GM20431 (cell line): Measurements from ENCODE around the gene PLCB2.

Source experiments
- in situ Hi-C: fragments of 300-500 bp; cut with MseI, MboI; formaldehyde crosslinking; loops from one replicate; pipeline ENCODE4 v1.15.0; 2020; ENCODE audit warnings: low sequenced_read_pairs; ENCODE audit not compliant: unreplicated experiment

Gene PLCB2

DNA sequence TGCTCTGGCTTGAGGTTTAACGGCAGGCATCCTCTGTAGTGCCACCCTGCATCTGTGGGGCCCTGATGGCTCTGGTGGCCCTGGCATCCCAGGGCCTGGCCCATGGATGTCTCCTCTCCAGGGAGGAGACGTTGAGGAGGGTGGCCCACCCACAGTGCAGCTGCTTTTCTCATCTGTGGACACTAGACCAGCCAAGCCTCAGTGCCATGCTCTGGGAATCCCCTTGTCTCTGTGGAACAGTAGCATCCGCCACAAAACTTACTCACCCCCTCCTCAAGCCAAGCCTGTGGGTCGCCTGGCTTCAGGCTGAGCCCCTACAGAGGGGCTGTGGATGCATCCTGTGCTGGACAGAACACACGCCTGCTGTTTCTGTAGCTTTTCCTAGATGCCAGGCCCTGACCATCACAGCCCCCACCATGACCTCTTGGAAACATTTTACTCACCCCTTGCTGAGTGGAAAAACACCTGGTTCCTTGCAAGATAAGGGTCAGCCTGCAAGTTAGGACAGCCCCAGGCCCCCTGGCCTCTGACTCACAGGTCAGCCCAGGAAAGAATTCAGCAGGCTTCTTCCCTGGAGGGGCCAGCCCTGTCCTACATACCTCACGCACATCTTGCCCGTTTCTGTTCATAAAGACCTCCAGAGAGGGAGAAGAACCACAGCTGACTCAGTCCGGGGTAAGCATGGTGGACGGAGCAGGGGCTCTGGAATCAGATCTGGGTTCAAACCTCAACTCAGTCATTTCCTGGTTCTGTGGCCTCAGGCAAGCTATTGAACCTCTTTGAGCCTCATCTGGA, 49.9 kb downstream of the PLCB2 start:
- in situ Hi-C loops: loop anchor here (25.0 kb wide), 1 partner anchor 221 kb away; the partner anchor contains the start of gene SRP14

DNA sequence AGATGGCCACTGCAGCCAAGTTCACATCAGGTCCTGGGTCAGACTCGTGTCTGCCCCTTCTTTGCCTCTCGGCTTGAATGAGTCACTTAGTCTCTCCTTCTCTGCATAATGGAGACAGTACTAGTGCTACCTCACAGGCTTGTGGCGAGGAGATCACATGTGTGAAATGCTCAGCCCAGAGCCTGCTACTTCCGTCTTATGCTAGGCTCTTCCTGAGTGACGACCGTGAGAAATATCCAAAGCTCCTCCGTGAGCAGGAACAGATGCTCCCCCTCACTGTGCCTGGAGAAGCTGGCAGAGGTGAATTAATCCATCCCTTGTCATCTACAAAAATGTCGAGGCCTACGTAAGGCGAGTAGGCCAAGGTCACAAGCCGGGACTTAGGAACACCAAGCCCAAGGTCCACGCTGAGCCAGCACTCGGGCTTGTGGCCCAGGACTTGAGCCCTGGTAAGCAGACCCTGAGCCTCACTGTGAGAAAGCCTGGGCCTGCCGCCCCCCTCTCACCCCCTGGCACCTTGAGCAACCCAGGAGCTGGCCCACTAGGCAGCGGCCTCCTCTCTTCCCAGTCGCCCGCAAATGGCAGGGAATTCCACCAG, 51.0 kb downstream of the PLCB2 start:
- in situ Hi-C loops: loop anchor here (25.0 kb wide), 1 partner anchor 219 kb away; the partner anchor contains the start of gene SRP14

DNA sequence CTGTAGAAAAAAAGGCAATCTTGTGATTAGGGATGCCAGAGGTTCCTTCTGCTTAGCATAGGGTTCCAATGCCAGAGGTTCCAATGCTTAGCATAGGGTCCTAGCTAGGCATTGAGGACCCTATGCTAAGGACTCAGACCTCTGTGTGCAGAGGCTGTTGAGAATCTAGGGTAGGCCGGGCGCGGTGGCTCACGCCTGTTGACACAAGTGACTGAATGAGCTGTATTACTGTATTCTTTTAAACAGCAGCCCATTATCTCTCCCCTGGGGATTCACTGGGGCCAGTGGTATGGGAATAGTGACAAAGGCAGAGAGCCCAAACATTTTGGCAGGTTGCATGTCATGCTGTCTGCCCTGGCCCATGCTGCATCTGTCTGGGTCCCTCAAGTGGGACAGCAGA, 52.7 kb downstream of the PLCB2 start:
- in situ Hi-C loops: loop anchor here (25.0 kb wide), 1 partner anchor 218 kb away; the partner anchor contains the start of gene SRP14

DNA sequence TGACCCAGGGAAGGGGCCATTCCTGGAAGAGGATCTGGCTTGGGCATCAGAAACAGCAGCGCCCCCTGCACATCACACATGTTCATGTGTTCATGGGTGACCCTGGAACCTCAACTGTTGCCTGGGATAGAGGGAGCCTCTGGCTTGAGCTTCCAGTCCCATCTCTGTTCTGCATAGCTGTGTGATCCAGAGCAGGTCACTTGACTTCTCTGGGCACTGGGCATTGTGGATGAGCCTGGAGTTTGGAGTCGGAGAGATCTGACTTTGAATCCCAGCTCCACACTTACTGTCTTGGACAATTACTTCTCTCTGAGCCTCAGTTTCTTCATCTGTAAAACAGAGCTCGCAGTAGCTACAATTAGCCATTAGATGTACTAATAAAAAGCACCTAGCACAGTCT, 53.3 kb downstream of the PLCB2 start:
- in situ Hi-C loops: loop anchor here (25.0 kb wide), 1 partner anchor 217 kb away; the partner anchor contains the start of gene SRP14

DNA sequence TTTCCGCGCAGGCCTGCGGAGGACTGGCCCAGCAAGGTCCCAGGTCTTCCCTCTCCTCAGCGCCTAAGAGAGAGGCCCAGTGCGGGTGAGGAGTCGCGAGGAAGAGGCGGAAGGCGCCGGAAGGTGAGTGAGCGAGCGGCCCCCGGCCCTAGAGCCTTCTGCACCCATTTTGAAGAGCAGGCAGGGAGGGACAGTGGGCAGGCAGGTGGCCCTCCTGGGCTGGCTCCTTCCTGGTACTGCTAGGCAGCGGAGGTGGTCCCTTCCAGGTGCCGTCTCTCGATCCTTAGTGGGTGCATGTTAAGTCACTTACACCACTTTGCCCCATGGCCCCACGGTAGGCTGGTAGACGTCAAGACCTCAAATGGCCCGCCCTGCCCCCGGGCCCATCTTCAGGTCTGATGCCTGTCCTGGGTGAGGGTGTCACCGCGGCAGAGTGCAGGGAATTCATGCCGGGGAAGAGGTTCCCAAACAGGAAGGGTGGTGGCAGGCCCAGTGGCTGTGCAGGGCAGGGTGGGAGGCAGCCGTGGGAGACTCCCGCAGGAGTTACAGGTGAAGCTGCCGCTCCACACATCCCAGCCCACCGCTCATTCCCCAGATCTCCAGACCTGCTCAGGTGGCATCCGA, 54.5 kb downstream of the PLCB2 start:
- in situ Hi-C loops: loop anchor here (25.0 kb wide), 1 partner anchor 216 kb away; the partner anchor contains the start of gene SRP14

DNA sequence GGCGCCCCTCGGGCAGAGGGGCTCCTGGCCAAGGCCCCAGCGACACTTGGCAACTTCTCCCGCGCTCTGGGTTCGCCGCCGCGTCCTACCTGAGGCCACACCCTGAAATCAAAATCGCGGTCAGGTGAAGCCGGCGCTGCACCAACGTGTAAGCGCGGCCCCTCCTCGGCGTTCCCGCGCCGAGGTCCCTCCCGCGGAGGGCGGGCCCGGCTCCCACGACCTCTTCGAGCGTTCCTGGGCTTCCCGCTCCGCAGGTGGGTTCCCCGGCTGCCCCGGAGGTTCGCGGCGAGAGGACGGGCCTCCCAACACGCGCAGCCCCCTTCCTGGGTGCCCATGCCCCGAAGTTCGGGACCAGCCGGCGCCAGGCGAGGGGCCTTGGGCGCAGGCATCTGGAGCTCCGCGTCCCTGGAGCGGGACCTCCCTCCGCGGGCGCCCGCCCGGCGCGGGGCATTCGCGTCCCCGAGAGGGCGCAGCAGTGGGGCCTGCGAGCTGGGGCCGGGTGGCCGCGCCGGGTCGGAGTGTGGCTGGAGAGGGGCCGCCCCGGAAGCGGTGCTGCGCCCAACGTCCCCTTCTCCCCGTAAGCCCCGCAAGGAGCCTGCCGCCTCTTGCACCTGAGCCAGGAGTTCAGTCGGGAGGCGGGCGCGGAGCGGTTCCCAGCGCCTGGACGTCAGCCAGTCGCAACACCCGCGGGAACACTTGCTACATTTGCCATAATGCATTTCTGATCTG, 55.1 kb downstream of the PLCB2 start:
- in situ Hi-C loops: loop anchor here (25.0 kb wide), 1 partner anchor 215 kb away; the partner anchor contains the start of gene SRP14

DNA sequence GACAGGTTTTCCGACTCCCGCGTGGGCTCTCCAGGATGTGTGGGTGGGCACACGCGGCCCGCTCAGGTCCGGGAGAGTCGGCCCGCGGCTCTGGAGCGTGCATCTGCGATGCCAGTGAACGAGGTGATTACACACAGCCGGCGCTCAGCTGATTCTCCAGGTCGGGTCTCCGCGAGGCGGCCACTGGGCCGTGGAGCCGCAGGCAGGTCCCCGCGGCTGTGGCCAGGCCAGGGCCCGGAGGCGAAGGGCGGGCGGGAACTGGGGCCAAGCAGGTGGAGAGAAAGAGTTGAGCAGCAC, 55.6 kb downstream of the PLCB2 start:
- in situ Hi-C loops: loop anchor here (25.0 kb wide), 1 partner anchor 215 kb away; the partner anchor contains the start of gene SRP14

DNA sequence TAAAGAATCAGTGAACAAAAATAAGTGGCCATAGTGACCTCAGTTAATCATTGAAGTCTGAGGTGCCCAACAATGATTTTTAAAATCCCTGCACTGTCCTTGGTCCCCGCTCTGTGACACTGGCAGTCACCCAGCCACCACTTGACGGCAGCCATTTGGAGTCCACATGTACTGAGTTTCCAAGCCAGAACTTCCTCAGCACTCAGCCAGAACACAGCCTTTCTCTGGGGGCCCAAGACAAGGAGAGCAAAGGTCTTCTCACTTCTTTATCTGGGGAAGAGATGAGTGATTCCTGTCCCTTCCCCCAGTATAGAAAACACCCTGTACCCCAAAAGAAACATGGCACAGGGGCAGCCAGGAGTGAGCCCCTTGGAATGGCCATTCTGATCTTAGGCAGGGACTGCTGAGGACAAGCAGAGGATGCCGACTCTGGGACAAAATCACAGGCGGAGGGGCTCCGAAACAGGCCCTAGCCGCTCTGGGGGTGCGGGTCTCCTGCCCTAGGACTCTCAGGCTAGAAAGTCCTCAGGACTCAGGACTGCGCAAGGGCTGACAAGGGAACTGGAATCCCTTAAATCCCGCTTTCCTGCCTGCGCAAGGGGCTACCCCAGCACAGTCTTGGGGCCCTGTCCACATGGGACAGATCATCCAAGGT, 56.1 kb downstream of the PLCB2 start:
- in situ Hi-C loops: loop anchor here (25.0 kb wide), 1 partner anchor 214 kb away; the partner anchor contains the start of gene SRP14

DNA sequence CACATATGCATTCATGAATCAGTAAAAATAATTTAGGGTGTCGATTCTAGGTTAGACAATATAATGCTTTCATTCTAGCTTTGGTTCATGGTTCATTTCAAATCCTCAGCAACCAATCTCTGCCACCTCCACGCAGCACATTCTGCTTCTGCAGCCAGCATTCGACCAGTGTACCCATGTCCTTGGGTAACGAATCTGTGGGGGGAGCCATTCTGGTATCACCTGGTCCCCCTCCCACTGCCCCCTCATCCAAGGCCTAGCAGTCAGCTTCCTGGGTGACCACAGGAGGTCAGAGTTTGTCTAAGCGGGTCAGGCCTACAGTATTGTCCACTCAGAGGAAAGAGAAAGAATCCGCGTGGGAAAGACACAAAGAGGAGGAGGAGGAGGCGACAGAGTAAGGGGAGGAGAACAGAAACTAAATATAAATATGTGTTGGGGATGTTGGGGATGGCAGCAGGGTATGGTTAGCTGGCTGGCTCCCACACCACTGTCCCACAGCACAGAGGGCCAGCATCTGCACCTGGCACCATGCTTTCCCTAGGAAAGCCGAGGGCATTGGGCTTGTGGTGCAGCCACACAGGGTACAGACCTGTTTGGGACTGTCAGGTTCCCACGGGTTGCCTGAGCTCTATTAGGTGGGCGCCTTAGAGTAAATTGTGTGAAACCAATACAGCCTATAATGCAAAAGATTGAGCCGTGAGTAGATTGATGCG, 56.8 kb downstream of the PLCB2 start:
- in situ Hi-C loops: loop anchor here (25.0 kb wide), 1 partner anchor 214 kb away; the partner anchor contains the start of gene SRP14

DNA sequence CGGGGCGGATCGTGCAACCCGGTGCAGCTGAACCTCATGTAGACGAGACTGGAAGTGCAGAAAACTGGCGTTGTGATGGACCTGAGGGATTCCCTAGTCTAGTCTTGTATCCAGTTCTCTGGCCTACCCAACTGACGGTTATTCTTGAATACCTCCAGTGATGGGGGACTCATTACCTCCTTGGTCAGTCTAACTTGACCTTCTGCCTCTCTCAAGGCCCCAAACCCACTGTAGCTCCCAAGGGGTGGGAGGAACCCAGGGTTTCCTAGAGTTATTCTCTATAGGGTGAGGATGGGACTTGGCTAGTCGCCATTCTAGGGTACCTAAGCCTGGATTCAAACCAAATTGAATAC, 57.5 kb downstream of the PLCB2 start:
- in situ Hi-C loops: loop anchor here (25.0 kb wide), 1 partner anchor 213 kb away; the partner anchor contains the start of gene SRP14

DNA sequence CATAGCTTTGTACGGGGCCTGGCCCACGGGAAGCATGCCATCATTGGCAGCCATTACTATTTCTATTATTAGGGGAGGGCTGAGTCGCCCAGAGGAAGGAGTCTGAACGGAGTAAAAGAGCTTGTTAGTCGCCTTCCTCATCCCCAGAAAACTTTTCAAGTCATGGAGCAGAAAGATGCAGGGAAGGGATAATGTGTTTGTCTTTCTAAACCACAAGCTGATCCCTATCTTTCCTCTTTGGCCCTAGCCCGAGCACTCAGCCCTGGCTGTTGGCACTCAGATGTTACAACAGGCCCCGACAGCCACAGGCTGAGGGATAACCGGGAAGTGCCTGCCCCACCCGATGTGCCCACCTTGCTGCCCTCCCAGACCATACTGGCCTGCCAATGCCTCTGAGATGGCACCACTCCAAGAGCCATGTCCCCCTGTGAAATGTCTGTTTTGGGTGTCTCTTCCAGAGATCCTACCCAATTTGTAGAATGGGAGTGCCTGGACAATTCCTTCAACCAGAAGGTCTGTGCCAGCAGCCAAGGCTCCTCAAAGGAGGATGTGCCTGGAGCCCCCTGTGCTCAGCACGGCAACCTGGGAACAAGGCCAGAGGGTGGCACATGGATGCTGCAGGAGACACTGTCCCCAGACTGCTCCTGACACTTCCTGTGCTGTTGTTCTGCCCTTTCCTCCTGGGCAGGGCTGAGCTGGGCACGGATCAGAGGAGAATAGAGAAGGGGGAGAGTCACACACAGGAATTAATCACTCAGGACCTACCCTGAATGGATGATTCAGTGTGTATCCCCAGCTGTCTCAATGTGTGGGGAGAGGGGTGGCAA, 58.0 kb downstream of the PLCB2 start:
- in situ Hi-C loops: loop anchor here (25.0 kb wide), 1 partner anchor 212 kb away; the partner anchor contains the start of gene SRP14

DNA sequence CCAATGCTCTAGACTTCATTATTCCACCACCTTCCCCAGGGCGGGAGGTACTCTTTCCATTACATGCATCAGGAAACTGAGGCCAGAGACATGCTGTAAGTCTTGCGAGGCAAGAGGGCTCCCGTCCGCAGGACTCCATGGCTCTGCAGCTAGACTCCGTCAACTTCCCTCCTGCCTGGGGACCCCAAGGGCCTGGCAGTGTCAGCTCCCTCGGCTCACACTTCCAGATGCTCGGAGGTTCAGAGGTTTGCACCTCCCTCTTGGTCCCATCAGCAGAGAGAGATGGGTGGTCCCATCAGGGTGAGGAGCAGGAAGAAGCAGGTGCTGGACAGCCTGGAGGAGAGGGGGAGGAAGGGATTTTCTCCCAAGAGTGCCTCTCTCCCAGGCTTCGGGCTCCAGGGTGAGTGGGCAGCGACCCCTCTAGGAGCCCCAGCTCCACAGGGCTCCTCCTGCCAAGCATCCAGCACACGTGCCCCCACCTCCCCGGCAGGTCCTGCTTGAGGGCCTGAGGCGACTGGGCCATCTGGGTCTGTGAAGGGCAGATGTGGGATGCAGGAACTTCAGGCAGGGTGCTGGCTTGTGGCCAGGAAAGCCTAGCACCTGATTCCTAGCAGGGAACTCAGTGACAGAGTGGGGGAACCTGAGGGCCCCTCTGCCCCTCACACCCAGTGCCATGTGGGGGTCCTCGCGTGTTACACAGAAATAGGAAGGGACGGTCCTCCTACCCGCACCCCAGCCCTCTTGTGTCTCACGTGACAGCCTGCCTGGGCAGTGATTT, 59.5 kb downstream of the PLCB2 start:
- in situ Hi-C loops: no loop called here

DNA sequence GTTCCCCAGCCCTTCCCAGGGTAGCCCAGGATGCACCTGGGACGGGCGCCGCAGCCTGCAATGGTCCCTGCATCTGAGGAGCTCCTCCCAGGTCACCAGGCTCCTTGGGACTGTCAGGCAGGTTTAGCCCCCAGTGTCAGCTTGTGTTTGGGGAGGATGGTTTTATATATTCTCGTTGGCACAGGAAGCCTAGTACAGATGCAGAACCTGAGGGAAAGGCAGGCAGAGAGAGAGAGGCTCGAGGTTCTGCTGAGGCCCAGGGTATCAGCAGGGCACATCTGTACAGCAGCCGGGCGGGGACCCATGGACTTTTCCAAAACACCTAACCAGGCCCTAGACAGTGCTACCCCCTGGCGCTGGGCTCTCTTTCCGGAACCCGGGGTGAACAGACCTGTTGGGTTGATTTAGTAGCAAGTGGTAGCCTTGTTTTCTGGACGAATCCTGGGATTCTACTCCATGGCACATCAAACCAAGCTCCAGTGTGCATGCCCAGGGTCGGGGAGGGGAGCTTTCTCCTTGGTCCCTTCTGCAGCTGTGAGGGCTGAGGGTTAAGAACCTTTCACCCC, 60.2 kb downstream of the PLCB2 start:
- in situ Hi-C loops: no loop called here

DNA sequence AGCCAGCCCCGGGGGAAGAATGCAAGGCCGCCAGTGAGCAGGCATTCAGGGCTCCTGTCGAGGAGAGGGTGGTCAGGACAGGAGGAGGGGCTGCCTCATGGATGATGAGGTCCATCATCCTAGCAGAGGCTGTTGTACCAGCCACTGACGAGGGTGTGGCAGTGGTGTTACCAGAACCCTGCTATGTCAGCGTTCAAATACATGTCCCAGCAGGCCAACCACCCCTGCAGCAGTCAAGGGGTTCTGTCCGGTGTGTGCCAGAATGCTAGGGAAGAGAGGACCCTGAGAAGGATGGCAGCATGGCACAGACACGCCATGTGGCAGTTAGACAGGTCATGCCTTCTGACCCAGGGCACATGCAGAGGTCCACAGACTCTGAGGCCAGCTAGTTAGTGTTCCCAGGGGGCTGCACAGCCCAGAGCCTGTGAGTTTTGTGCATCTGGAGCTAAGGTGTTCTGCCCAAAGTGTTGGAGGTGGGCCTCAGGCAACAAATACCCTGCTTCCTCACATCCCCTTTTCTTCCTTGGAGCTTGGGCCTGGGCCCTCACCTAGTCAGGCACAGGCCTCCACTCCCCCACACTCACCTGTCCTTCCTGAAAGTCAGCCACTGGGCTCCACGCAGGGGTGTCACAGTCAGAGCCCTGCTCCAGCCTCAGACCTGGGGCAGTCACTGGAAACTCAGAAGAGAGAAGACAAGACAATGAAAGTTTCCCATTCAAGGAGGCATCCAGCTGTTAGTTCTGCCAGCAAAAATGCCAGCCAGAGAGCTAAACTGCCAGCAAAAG, 61.0 kb downstream of the PLCB2 start:
- in situ Hi-C loops: no loop called here

DNA sequence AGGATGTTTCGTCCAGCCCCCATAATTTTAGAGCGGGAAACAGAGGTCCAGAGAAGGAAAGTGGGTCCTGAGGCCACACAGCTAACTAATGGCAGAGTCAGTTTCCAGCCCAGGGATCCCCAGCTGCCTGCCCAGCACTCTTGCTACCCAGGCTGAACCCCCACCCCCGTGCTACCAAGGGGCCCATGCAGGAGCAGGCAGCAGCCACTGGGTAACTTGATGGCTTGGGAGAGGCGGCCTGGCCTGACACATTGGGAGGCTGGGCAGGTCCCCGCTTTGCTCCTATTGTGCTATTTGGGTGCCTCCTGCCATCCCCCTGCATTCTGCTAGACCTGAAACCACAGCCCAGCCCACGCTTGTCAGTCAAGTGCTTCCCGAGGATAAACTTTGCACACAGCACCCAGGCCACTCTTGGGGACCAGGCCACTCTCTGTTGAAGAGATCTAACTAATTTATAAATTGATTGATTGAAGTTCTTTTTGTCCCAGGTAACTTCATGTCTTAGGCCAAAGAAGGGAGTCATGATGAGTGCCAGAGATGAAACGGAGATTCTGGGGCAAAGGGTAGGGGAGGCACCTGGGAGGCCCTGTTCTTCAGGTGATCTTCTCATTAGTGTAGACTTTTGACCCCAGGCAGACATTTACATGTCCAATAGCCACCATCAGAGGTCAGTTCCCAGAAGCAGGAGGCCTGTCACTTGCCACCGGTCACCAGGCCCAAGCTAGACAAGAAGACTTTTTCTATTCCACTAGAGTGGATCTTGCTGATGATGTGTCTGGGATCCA, 61.9 kb downstream of the PLCB2 start:
- in situ Hi-C loops: no loop called here
